ENCODE results near the gene IGFBP7. TPM values are rescaled to one million over a fixed set of nuclear protein-coding genes. Genes with fewer than 3 reads are reported as not detected.

IGFBP7 gene
- total RNA-seq, 1 experiment from 2014 or later = 61.9 TPM

DNA sequence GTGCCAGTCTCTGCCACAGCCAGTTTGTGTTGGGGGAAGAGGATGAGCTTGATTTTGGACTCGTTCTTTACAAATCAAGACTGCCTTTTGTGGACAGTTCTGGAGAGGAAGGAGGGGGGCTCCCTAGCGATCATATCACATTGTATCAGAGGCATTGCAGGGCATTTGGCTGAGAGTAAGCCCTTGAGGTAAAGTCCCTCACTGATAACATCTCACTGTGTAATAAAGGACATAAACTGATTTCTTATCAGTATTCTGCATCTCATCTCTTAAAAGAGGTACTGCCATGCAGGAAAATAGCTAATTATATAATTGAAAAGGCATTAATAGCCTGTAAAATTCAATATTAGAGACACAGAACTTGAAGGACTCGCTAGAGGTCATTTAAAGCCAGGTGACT lies 6.1 kb upstream of the IGFBP7 start:
- BruUV-seq (replicated peaks) = no TSS peak
- Mint-ChIP-seq H3K27ac (ENCODE audit: low read depth, unreplicated experiment) (no peak overlapping the region), H3K9me3 (ENCODE audit: unreplicated experiment) (no peaks in the 10 kb centered on the region), H3K36me3 (ENCODE audit: insufficient read depth, unreplicated experiment) (no peaks in the 10 kb centered on the region), H3K4me1 (ENCODE audit: insufficient read depth, unreplicated experiment) (peaks cover 39% of the 10 kb centered on the region), H3K27me3 (ENCODE audit: insufficient read depth, unreplicated experiment) (no peaks in the 10 kb centered on the region), H3K4me3 (ENCODE audit: unreplicated experiment) (no peak overlapping the region)
- ChIA-PET CTCF (no interaction called here), POLR2A (no interaction called here)
- DNase-seq (ENCODE audit: unreplicated experiment) = no peak
- TF ChIP-seq, protein P1, sequence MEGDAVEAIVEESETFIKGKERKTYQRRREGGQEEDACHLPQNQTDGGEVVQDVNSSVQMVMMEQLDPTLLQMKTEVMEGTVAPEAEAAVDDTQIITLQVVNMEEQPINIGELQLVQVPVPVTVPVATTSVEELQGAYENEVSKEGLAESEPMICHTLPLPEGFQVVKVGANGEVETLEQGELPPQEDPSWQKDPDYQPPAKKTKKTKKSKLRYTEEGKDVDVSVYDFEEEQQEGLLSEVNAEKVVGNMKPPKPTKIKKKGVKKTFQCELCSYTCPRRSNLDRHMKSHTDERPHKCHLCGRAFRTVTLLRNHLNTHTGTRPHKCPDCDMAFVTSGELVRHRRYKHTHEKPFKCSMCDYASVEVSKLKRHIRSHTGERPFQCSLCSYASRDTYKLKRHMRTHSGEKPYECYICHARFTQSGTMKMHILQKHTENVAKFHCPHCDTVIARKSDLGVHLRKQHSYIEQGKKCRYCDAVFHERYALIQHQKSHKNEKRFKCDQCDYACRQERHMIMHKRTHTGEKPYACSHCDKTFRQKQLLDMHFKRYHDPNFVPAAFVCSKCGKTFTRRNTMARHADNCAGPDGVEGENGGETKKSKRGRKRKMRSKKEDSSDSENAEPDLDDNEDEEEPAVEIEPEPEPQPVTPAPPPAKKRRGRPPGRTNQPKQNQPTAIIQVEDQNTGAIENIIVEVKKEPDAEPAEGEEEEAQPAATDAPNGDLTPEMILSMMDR (IDR thresholded peaks at IDR 0.05; ENCODE audit: unreplicated experiment) = no peak
- intact Hi-C loops (cut with micrococcal nuclease) = loop anchor here (10.0 kb wide), 1 partner anchor 81 kb away; no protein-coding TSS in a partner anchor

DNA sequence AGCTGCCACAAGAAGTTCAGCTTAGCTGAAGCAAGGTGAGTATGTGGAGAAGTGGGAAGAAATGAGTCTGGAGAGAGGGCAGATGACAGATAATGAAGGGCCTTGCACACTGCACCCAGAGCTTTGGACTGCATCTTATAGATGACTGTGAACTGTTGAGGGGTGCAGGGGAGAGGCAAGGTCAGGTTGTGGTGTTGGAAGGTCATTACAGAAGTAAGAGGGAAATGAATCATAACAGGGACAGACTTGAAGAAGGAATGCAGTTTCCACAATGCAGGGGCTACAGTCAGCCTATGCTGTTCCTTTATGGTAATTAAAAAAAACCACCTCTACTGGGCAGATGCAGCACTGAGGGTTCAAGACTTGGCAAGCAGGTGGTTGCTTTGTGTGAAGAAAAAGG lies 4.8 kb upstream of the IGFBP7 start:
- intact Hi-C loops (cut with micrococcal nuclease) = loop anchor here (10.0 kb wide), 1 partner anchor 80 kb away; no protein-coding TSS in a partner anchor
- Mint-ChIP-seq H3K27ac (ENCODE audit: low read depth, unreplicated experiment) (no peak overlapping the region), H3K4me1 (ENCODE audit: insufficient read depth, unreplicated experiment) (peaks cover 47% of the 10 kb centered on the region), H3K36me3 (ENCODE audit: insufficient read depth, unreplicated experiment) (no peaks in the 10 kb centered on the region), H3K9me3 (ENCODE audit: unreplicated experiment) (no peaks in the 10 kb centered on the region), H3K27me3 (ENCODE audit: insufficient read depth, unreplicated experiment) (no peaks in the 10 kb centered on the region), H3K4me3 (ENCODE audit: unreplicated experiment) (no peak overlapping the region)
- BruUV-seq (replicated peaks) = no TSS peak
- no peak for DNase-seq (ENCODE audit: unreplicated experiment)
- POLR2A ChIA-PET = interaction anchor here (0.7 kb wide), 1 partner anchor 12 kb away, joined by 3 read pairs; no protein-coding TSS in a partner anchor
- CTCF ChIA-PET = interaction anchor here (0.9 kb wide), 1 partner anchor 77 kb away, joined by 3 read pairs; no protein-coding TSS in a partner anchor
- TF ChIP-seq, protein P1 (IDR thresholded peaks at IDR 0.05; ENCODE audit: unreplicated experiment) = no peak

DNA sequence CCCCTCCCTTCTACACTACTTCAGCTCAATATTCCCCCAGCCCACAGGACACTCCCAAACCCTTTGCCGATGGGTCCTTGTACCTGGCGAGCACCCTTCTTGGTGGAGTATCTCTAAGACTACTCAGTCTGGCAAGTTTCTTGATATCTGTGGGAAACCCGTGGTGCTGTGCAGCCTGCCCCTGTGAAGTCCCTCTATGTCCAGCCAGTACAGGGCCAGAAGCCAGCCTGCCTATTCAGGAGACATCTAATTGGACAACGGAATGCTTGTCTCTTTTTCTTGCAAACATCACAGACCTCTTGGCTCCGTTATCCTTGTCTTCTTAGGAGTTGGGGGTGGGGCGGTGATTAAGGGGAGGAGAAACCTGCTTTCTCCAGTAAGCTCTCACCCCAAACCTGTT lies 3.7 kb upstream of the IGFBP7 start:
- ChIA-PET CTCF (interaction anchor here (0.6 to 1.7 kb wide), 2 partner anchors 27 to 50 kb away, joined by 3 to 10 read pairs; no protein-coding TSS in a partner anchor), POLR2A (interaction anchor here (0.8 kb wide), 1 partner anchor 14 kb away, joined by 3 read pairs; no protein-coding TSS in a partner anchor)
- Mint-ChIP-seq H3K4me1 (ENCODE audit: insufficient read depth, unreplicated experiment) (peaks cover 36% of the 10 kb centered on the region), H3K4me3 (ENCODE audit: unreplicated experiment) (no peak overlapping the region), H3K27me3 (ENCODE audit: insufficient read depth, unreplicated experiment) (no peaks in the 10 kb centered on the region), H3K9me3 (ENCODE audit: unreplicated experiment) (no peaks in the 10 kb centered on the region), H3K27ac (ENCODE audit: low read depth, unreplicated experiment) (no peak overlapping the region), H3K36me3 (ENCODE audit: insufficient read depth, unreplicated experiment) (no peaks in the 10 kb centered on the region)
- TF ChIP-seq, protein P1 (IDR thresholded peaks at IDR 0.05; ENCODE audit: unreplicated experiment) = no peak
- DNase-seq (ENCODE audit: unreplicated experiment) = no peak
- BruUV-seq (replicated peaks) = no TSS peak
- intact Hi-C loops (cut with micrococcal nuclease) = loop anchor here (10.0 kb wide), 1 partner anchor 79 kb away; no protein-coding TSS in a partner anchor

DNA sequence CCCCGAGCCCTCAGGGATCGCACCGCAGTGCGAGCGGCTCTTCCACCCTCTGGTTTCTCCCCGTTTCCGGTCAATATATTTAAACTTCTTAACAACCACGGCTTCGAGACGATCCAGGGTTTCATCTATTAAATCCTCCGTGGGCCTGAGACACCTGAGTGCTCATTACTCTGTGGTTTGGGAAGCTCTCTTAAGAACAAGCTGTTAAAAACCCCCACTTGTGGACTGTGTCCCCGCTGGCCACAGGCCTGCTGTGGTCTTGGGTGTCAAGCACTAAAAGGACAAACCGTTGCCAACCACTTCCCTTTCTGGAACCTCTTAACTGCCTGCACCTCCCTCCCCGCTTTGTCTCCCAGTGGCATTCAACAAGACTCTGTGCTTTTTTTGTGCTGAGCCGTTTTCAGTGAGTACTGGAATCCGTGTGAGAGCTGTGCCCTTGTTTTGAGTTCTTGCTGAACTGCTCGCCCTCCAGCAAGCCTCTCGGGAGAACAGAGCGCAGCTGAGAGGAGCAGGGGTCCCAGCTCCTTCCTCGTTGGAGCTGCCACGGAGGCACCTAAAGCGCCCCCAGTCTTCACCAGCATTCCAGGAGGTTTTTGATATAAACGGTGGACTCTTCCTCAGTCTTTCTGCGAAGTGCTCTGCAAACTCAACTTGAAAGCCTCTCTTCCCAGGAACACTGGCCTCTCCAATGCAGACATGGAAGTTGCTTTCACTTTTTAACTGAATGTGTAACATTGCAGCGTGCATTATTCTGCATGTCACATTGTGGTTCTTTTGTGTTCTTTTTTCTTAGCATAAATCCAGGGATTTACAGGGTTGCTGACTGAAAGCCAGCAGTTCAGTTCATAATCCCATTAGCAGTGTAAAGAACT lies 691 bp upstream of the IGFBP7 start:
- H3K4me3 Mint-ChIP-seq (ENCODE audit: unreplicated experiment) = peak overlapping the region; percentile 68
- H3K9me3 Mint-ChIP-seq (ENCODE audit: unreplicated experiment) = no peaks in the 10 kb centered on the region
- H3K27ac Mint-ChIP-seq (ENCODE audit: low read depth, unreplicated experiment) = no peak overlapping the region
- H3K36me3 Mint-ChIP-seq (ENCODE audit: insufficient read depth, unreplicated experiment) = no peaks in the 10 kb centered on the region
- intact Hi-C loops (cut with micrococcal nuclease) = loop anchor here (10.0 kb wide), 1 partner anchor 76 kb away; no protein-coding TSS in a partner anchor
- POLR2A ChIA-PET = no interaction called here
- no TSS peak for BruUV-seq (replicated peaks)
- H3K27me3 Mint-ChIP-seq (ENCODE audit: insufficient read depth, unreplicated experiment) = no peaks in the 10 kb centered on the region
- TF ChIP-seq, protein P1 (IDR thresholded peaks at IDR 0.05; ENCODE audit: unreplicated experiment) = no peak
- DNase-seq (ENCODE audit: unreplicated experiment) = no peak
- CTCF ChIA-PET = interaction anchor here (0.8 kb wide), 1 partner anchor 279 kb away, joined by 4 read pairs; no protein-coding TSS in a partner anchor
- peaks cover 30% of the 10 kb centered on the region for H3K4me1 Mint-ChIP-seq (ENCODE audit: insufficient read depth, unreplicated experiment)
